GM12878 (cell line): ENCODE results near the gene ELP6. TPM values are rescaled to one million over a fixed set of nuclear protein-coding genes. Genes with fewer than 3 reads are reported as not detected.

Experiments used
- ATAC-seq: fragments of 200-7000 bp; cut with Tn5 transposase; 3 replicates; pipeline ENCODE4 v1.9.1; 2020; ENCODE audit warnings: mild to moderate bottlenecking, moderate library complexity
- BruUV-seq: library from RNA; stranded (reverse); fragments of 400-500 nt; replicated peaks from 2 replicates; lab custom pipeline; 2021; lab: Mats Ljungman, UMichigan
- CTCF ChIA-PET: fragments of 300-600 bp; sonication (Branson Sonifier 250); formaldehyde crosslinking; extraction: SDS; loops from one replicate; lab custom pipeline; 2021; ENCODE audit warnings: inconsistent platforms; lab: Yijun Ruan, JAX
- POLR2A ChIA-PET: fragments of 350-600 bp; formaldehyde crosslinking; extraction: SDS; loops from one replicate; lab custom pipeline; 2021; ENCODE audit warnings: inconsistent platforms; lab: Charles Lee
- RAD21 ChIA-PET: fragments of 300-600 bp; sonication (Branson Sonifier 250); formaldehyde crosslinking; loops from one replicate; lab custom pipeline; 2023; ENCODE audit warnings: antibody characterized with exemption; ENCODE audit not compliant: unreplicated experiment; lab: Charles Lee
- SMC1A ChIA-PET: fragments of 300-600 bp; sonication (Branson Sonifier 250); formaldehyde crosslinking; loops from one replicate; lab custom pipeline; 2023; ENCODE audit not compliant: unreplicated experiment, uncharacterized antibody; lab: Charles Lee
- DNase-seq: peaks from one replicate; pipeline ENCODE4 v3.0.0-alpha.2; 2011; ENCODE audit warnings: low read depth, low spot score
- FAIRE-seq: peaks from 3 replicates; lab custom pipeline; 2011; peaks lifted over from hg19 to GRCh38; lab: Jason Lieb, UNC
- H2AFZ ChIP-seq: 2 replicates; pipeline ENCODE4 v1.6.0; 2011; ENCODE audit warnings: low read depth, low read length, control low read depth; ENCODE audit not compliant: control insufficient read depth
- H3K27ac ChIP-seq: 2 replicates; pipeline ENCODE4 v1.5.1; 2011; ENCODE audit warnings: control low read depth; ENCODE audit not compliant: control insufficient read depth, insufficient read depth
- H3K27me3 ChIP-seq, 2 experiments: replicated peaks in 1 of 2; 2 replicates each; pipeline versions ENCODE4 v1.6.0 to v1.6.1; 2011; ENCODE audit warnings: low read length in 1 of 2; ENCODE audit not compliant: control insufficient read depth in 2 of 2, insufficient read depth in 2 of 2
- H3K36me3 ChIP-seq, 2 experiments: 2 replicates each; pipeline ENCODE4 v1.5.1; 2011; ENCODE audit warnings: low read length in 1 of 2; ENCODE audit not compliant: control insufficient read depth in 2 of 2, insufficient read depth in 2 of 2
- H3K4me1 ChIP-seq: 2 replicates; pipeline ENCODE4 v1.6.1; 2011; ENCODE audit warnings: mild to moderate bottlenecking, low read length, moderate library complexity, mixed read lengths; ENCODE audit not compliant: control insufficient read depth, insufficient read depth
- H3K4me2 ChIP-seq: 2 replicates; pipeline ENCODE4 v1.6.0; 2011; ENCODE audit warnings: control low read depth; ENCODE audit not compliant: control insufficient read depth, insufficient read depth
- H3K4me3 ChIP-seq: fragments of 200-600 bp; sonication (generic); 2 replicates; pipeline ENCODE4 v1.5.1; 2016
- H3K79me2 ChIP-seq: 2 replicates; pipeline ENCODE4 v1.6.0; 2011; ENCODE audit warnings: low read length; ENCODE audit not compliant: control insufficient read depth, insufficient read depth
- H3K9ac ChIP-seq: 2 replicates; pipeline ENCODE4 v1.8.0; 2011; ENCODE audit warnings: low read length, control low read depth, mixed read lengths; ENCODE audit not compliant: control insufficient read depth, insufficient read depth
- H3K9me3 ChIP-seq: replicated peaks from 3 replicates; pipeline ENCODE4 v1.5.1; 2011; ENCODE audit warnings: mild to moderate bottlenecking, low read length; ENCODE audit not compliant: control insufficient read depth, insufficient read depth
- H4K20me1 ChIP-seq: 2 replicates; pipeline ENCODE4 v1.6.0; 2011; ENCODE audit not compliant: control insufficient read depth, insufficient read depth
- BACH1 ChIP-seq: fragments of 450-650 bp; IDR thresholded peaks from 2 replicates; pipeline ENCODE4 v1.6.1; 2017; ENCODE audit warnings: mild to moderate bottlenecking, borderline replicate concordance
- EZH2 ChIP-seq: IDR thresholded peaks from 2 replicates; pipeline ENCODE4 v1.6.1; 2012; ENCODE audit warnings: low read depth, mild to moderate bottlenecking, control low read depth, inconsistent platforms, low read length, borderline replicate concordance; ENCODE audit not compliant: control insufficient read depth
- MXI1 ChIP-seq: fragments of 150-350 bp; IDR thresholded peaks from 2 replicates; pipeline ENCODE4 v1.6.1; 2011; ENCODE audit warnings: low read depth, mild to moderate bottlenecking, inconsistent platforms, low read length, improper control_type of control experiment
- NR2C1 ChIP-seq: fragments of 450-650 bp; IDR thresholded peaks from 2 replicates; pipeline ENCODE4 v1.6.1; 2017; ENCODE audit warnings: antibody characterized with exemption, mild to moderate bottlenecking, moderate library complexity
- NRF1 ChIP-seq: conservative IDR thresholded peaks from 2 replicates; pipeline ENCODE4 v1.6.1; 2011; ENCODE audit warnings: mild to moderate bottlenecking, low read depth, low read length, improper control_type of control experiment
- RCOR1 ChIP-seq: conservative IDR thresholded peaks from 2 replicates; pipeline ENCODE4 v1.6.1; 2012; ENCODE audit warnings: low read depth, low read length, improper control_type of control experiment
- in situ Hi-C: fragments of 300-500 bp; cut with MboI; formaldehyde crosslinking; loops from 9 replicates; pipeline ENCODE4 v1.14.3; 2018; ENCODE audit warnings: mixed read lengths
- intact Hi-C: fragments of 100-400 bp; cut with micrococcal nuclease; formaldehyde crosslinking; loops from one replicate; pipeline ENCODE4 v1.14.2; 2022; ENCODE audit not compliant: unreplicated experiment
- polyA plus RNA-seq, 11 experiments: library from polyadenylated mRNA; depleted of rRNA in 4 of 11; unstranded in 6 of 11; stranded (reverse) in 5 of 11; fragments of >200 nt; fragmentation: Nextera tagmentation in 4 of 11; fragmentation: Illumina TruSeq in 1 of 11; extraction: Ambion mirVana in 4 of 11; extraction: Trizol in 1 of 11; gene quantifications; 1 replicate in 1 of 11; 2 replicates in 10 of 11; pipeline versions ENCODE4 v1.2.1 to v1.2.3, GENCODE V29; 2011 to 2016; ENCODE audit warnings: inconsistent platforms in 2 of 11, missing spikeins in 2 of 11, low read depth in 1 of 11
- total RNA-seq, 4 experiments: library from RNA; depleted of rRNA in 3 of 4; stranded (reverse); fragments of >200 nt in 3 of 4; fragmentation: Illumina TruSeq in 1 of 4; extraction: Trizol in 1 of 4; gene quantifications; 2 replicates each; pipeline versions ENCODE4 v1.2.1 to v1.2.3, GENCODE V29; 2013 to 2021
- TF ChIP-seq, protein P1 (sequence below): IDR thresholded peaks from 2 replicates; pipeline ENCODE4 v1.6.1; 2012; ENCODE audit warnings: improper control_type of control experiment, low read depth, low read length; ENCODE audit not compliant: insufficient replicate concordance
- TF ChIP-seq, protein P2 (sequence below): fragments of 450-650 bp; IDR thresholded peaks from 2 replicates; pipeline ENCODE4 v1.6.1; 2017; ENCODE audit warnings: mild to moderate bottlenecking, low read depth, inconsistent platforms; ENCODE audit not compliant: poor library complexity, severe bottlenecking

ELP6 gene
- total and polyA plus RNA-seq, 10 of the 15 experiments (the other 5 are each of a cell fraction or from before 2014, with no cell fraction given) = 39.5 to 83.3 (median 50.2) TPM

DNA sequence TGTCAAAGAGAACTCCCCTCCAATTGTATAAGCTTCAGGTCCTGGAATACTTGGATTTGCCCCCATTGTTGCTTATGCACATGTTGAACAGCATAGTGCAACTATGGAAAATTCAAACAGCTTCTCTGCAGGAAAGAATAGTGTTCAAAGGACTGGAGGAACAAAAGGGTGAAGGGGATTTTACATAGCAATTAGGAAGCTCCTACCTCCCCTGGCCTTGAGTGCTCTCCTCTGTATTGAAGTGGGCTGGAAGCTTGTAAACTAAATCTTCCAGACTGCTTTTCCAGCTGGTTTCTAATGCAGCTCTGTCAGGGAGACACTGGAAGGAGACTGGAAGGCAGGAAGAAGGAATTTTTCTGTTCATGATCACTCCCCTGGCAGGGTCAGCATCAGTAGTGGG is 7.2 kb upstream of the ELP6 start:
- intact Hi-C loops = loop anchor here (5.0 to 10.0 kb wide), 3 partner anchors 134 to 634 kb away; no protein-coding TSS in a partner anchor
- no peak for FAIRE-seq
- RAD21 ChIA-PET = interaction anchor here (0.8 to 2.4 kb wide), 6 partner anchors 262 to 630 kb away, joined by 3 to 15 read pairs (median 3); no protein-coding TSS in a partner anchor

More for the DNA sequence above, 7.2 kb upstream of the ELP6 start:
- ChIA-PET POLR2A (interaction anchor here (0.5 to 1.6 kb wide), 2 partner anchors 9 to 416 kb away, joined by 5 read pairs; no protein-coding TSS in a partner anchor), SMC1A (interaction anchor here (0.9 to 2.9 kb wide), 7 partner anchors 13 to 469 kb away, joined by 3 to 26 read pairs (median 5); no protein-coding TSS in a partner anchor), CTCF (interaction anchor here (0.6 to 5.3 kb wide), 13 partner anchors 10 to 636 kb away, joined by 3 to 83 read pairs (median 8); partner anchors contain the start of genes DHX30 and SCAP)
- Histone ChIP-seq H3K4me3 (no peak overlapping the region), H4K20me1 (no peaks in the 10 kb centered on the region), H3K36me3 (no peaks in the 10 kb centered on the region), H2AFZ (no peak overlapping the region), H3K4me2 (no peak overlapping the region), H3K79me2 (no peaks in the 10 kb centered on the region), H3K27me3 (no peaks in the 10 kb centered on the region; a peak in 1 of 4 replicates), H3K27ac (no peak overlapping the region), H3K4me1 (peaks cover 6% of the 10 kb centered on the region; the same call in 1 of the 2 replicates), H3K9me3 (no peaks in the 10 kb centered on the region), H3K9ac (no peak overlapping the region)
- no peak for DNase-seq
- ATAC-seq = no peak
- in situ Hi-C loops = loop anchor here (5.0 to 10.0 kb wide), 2 partner anchors 267 to 634 kb away; no protein-coding TSS in a partner anchor
- no TSS peak for BruUV-seq
- TF ChIP-seq, protein P1, sequence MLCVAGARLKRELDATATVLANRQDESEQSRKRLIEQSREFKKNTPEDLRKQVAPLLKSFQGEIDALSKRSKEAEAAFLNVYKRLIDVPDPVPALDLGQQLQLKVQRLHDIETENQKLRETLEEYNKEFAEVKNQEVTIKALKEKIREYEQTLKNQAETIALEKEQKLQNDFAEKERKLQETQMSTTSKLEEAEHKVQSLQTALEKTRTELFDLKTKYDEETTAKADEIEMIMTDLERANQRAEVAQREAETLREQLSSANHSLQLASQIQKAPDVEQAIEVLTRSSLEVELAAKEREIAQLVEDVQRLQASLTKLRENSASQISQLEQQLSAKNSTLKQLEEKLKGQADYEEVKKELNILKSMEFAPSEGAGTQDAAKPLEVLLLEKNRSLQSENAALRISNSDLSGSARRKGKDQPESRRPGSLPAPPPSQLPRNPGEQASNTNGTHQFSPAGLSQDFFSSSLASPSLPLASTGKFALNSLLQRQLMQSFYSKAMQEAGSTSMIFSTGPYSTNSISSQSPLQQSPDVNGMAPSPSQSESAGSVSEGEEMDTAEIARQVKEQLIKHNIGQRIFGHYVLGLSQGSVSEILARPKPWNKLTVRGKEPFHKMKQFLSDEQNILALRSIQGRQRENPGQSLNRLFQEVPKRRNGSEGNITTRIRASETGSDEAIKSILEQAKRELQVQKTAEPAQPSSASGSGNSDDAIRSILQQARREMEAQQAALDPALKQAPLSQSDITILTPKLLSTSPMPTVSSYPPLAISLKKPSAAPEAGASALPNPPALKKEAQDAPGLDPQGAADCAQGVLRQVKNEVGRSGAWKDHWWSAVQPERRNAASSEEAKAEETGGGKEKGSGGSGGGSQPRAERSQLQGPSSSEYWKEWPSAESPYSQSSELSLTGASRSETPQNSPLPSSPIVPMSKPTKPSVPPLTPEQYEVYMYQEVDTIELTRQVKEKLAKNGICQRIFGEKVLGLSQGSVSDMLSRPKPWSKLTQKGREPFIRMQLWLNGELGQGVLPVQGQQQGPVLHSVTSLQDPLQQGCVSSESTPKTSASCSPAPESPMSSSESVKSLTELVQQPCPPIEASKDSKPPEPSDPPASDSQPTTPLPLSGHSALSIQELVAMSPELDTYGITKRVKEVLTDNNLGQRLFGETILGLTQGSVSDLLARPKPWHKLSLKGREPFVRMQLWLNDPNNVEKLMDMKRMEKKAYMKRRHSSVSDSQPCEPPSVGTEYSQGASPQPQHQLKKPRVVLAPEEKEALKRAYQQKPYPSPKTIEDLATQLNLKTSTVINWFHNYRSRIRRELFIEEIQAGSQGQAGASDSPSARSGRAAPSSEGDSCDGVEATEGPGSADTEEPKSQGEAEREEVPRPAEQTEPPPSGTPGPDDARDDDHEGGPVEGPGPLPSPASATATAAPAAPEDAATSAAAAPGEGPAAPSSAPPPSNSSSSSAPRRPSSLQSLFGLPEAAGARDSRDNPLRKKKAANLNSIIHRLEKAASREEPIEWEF = no peak
- TF ChIP-seq EZH2 (no peak), MXI1 (no peak), NR2C1 (no peak), BACH1 (no peak), NRF1 (no peak), RCOR1 (no peak)
- TF ChIP-seq, protein P2, sequence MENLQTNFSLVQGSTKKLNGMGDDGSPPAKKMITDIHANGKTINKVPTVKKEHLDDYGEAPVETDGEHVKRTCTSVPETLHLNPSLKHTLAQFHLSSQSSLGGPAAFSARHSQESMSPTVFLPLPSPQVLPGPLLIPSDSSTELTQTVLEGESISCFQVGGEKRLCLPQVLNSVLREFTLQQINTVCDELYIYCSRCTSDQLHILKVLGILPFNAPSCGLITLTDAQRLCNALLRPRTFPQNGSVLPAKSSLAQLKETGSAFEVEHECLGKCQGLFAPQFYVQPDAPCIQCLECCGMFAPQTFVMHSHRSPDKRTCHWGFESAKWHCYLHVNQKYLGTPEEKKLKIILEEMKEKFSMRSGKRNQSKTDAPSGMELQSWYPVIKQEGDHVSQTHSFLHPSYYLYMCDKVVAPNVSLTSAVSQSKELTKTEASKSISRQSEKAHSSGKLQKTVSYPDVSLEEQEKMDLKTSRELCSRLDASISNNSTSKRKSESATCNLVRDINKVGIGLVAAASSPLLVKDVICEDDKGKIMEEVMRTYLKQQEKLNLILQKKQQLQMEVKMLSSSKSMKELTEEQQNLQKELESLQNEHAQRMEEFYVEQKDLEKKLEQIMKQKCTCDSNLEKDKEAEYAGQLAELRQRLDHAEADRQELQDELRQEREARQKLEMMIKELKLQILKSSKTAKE = no peak
